Ishikawa (cell line): ENCODE results near the gene IDH3B.

Source experiments
- CEBPB ChIP-seq: IDR thresholded peaks from 2 replicates; pipeline ENCODE4 v1.6.1; 2012
- EP300 ChIP-seq: IDR thresholded peaks from 2 replicates; pipeline ENCODE4 v1.6.1; 2012; ENCODE audit warnings: borderline replicate concordance
- TF ChIP-seq, protein P1 (sequence below): IDR thresholded peaks from 2 replicates; pipeline ENCODE4 v1.6.1; 2012; ENCODE audit warnings: low read depth, mild to moderate bottlenecking
- TF ChIP-seq, protein P2 (sequence below): IDR thresholded peaks from 2 replicates; pipeline ENCODE4 v1.6.1; 2012

GRCh38 chr20:2625062-2625461, 39.0 kb downstream of the IDH3B start:
- TF ChIP-seq, protein P1, sequence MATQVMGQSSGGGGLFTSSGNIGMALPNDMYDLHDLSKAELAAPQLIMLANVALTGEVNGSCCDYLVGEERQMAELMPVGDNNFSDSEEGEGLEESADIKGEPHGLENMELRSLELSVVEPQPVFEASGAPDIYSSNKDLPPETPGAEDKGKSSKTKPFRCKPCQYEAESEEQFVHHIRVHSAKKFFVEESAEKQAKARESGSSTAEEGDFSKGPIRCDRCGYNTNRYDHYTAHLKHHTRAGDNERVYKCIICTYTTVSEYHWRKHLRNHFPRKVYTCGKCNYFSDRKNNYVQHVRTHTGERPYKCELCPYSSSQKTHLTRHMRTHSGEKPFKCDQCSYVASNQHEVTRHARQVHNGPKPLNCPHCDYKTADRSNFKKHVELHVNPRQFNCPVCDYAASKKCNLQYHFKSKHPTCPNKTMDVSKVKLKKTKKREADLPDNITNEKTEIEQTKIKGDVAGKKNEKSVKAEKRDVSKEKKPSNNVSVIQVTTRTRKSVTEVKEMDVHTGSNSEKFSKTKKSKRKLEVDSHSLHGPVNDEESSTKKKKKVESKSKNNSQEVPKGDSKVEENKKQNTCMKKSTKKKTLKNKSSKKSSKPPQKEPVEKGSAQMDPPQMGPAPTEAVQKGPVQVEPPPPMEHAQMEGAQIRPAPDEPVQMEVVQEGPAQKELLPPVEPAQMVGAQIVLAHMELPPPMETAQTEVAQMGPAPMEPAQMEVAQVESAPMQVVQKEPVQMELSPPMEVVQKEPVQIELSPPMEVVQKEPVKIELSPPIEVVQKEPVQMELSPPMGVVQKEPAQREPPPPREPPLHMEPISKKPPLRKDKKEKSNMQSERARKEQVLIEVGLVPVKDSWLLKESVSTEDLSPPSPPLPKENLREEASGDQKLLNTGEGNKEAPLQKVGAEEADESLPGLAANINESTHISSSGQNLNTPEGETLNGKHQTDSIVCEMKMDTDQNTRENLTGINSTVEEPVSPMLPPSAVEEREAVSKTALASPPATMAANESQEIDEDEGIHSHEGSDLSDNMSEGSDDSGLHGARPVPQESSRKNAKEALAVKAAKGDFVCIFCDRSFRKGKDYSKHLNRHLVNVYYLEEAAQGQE: no peak
- no peak for TF ChIP-seq EP300
- TF ChIP-seq, protein P2, sequence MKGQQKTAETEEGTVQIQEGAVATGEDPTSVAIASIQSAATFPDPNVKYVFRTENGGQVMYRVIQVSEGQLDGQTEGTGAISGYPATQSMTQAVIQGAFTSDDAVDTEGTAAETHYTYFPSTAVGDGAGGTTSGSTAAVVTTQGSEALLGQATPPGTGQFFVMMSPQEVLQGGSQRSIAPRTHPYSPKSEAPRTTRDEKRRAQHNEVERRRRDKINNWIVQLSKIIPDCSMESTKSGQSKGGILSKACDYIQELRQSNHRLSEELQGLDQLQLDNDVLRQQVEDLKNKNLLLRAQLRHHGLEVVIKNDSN: no peak
- no peak for TF ChIP-seq CEBPB
